Lower leg skin (tissue), 4 donors: Measurements from ENCODE around the gene DISC1. TPM values are rescaled to one million over a fixed set of nuclear protein-coding genes. Genes with fewer than 3 reads are reported as not detected.
"Not testable (repeated sequence)": the region's sequence is repeated elsewhere in the genome, so short reads cannot be mapped to it uniquely, and the experiment has no call there.

Experiments used
- DNase-seq, 2 donors: peaks; one replicate each; pipeline ENCODE4 v3.0.0-alpha.2; 2019; ENCODE audit warnings: low spot score in 2 of 2
- H3K4me3 ChIP-seq: fragments of 200-600 bp; sonication (generic); 2 replicates; pipeline ENCODE4 v1.5.1; 2017; ENCODE audit warnings: mild to moderate bottlenecking, low read depth; ENCODE audit not compliant: poor library complexity, severe bottlenecking
- POLR2A ChIP-seq, 2 donors: fragments of 450-650 bp; IDR thresholded peaks; one replicate each; pipeline ENCODE4 v1.6.1; 2016 to 2017; ENCODE audit warnings: antibody characterized with exemption in 2 of 2, mild to moderate bottlenecking in 1 of 2, moderate library complexity in 1 of 2
- WGBS, 2 donors: methylation state at CpG; one replicate each; pipeline ENCODE4 v1.1.5; 2018; 5-methylcytosine and 5-hydroxymethylcytosine counted together
- intact Hi-C: fragments of 100-400 bp; cut with DNase I; formaldehyde crosslinking; loops from one replicate; pipeline ENCODE4 v1.15.0; 2023; ENCODE audit warnings: low total_unique reads
- total RNA-seq, 4 donors: library from RNA; depleted of rRNA; stranded (reverse); fragments of >200 nt; gene quantifications; one replicate each; pipeline ENCODE4 v1.1.0, GENCODE V29; 2016
- TF ChIP-seq, protein P1 (sequence below), 3 donors: fragments of 450-650 bp; IDR thresholded peaks; one replicate each; pipeline ENCODE4 v1.5.1; 2016; ENCODE audit warnings: antibody characterized with exemption in 3 of 3, mild to moderate bottlenecking in 3 of 3, moderate library complexity in 2 of 3

The DISC1 gene
- total RNA-seq, 4 donors from 2014 or later: 1.6 to 7.4 (median 3.5) TPM

DNA sequence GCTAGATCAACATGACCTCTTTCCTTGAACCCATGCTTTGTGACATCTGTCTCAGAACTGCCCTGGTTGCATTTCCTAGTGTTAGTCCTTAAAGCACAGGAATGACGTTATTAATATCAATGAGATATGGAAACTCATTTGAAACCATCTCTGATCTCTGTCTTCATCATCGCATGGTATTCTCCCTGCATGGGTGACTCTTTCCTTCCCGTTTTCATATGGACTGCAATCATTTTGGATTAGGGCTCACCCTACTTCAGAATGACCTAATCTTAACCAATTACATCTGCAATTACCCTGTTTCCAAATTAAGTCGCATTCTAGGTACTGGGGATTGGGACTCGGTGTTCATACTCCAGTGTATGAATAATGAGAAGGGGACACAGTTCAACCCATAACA lies 41.7 kb upstream of the DISC1 start:
- TF ChIP-seq, protein P1, sequence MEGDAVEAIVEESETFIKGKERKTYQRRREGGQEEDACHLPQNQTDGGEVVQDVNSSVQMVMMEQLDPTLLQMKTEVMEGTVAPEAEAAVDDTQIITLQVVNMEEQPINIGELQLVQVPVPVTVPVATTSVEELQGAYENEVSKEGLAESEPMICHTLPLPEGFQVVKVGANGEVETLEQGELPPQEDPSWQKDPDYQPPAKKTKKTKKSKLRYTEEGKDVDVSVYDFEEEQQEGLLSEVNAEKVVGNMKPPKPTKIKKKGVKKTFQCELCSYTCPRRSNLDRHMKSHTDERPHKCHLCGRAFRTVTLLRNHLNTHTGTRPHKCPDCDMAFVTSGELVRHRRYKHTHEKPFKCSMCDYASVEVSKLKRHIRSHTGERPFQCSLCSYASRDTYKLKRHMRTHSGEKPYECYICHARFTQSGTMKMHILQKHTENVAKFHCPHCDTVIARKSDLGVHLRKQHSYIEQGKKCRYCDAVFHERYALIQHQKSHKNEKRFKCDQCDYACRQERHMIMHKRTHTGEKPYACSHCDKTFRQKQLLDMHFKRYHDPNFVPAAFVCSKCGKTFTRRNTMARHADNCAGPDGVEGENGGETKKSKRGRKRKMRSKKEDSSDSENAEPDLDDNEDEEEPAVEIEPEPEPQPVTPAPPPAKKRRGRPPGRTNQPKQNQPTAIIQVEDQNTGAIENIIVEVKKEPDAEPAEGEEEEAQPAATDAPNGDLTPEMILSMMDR (IDR thresholded peaks at IDR 0.05): no peak
- TF ChIP-seq POLR2A (IDR thresholded peaks at IDR 0.05): no peak
- DNase-seq: no peak

DNA sequence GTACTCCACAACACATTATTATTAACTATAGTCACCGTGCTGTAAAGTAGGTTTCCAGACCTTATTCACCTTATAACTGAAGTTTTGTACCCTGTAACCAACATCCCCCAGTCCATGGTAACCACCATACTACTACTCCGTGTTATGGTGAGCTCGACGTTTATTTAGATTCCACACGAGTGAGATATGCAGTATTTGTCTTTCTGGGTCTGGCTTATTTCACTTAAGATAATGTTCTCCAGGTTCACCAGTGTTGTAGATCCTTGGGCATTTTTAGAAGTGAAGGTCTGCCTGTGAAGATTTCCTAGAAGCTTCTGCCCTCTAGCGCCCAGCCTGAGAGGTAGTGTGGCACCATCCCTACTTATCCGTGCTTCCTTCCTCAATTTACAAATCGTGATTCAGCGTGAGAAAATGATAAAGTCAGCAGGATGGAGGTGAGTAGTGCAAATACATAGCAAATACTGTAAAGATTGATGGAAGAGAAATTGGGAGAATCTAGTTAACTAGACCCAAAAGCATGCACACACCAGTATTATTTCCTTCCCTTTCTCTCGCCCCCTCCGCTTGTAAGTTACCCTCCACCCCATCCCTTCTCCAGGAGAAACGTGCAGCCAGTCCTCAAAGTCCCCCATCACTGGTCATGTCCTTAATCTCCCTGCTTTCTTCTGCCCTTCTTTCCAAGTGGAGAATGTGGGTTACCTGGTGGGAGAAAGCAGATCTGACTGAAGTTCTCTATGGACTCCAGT lies 36.0 kb upstream of the DISC1 start:
- intact Hi-C loops: loop anchor here (5.0 kb wide), 1 partner anchor 233 kb away; no protein-coding TSS in a partner anchor
- H3K4me3 ChIP-seq: no peak overlapping the region
- no peak for TF ChIP-seq POLR2A (IDR thresholded peaks at IDR 0.05)
- TF ChIP-seq, protein P1 (IDR thresholded peaks at IDR 0.05): no peak
- 25 to 27% methylated on average over 12 of the region's 12 CpGs for WGBS, 2 donors
- DNase-seq: no peak

More for the DNA sequence above, 41.7 kb upstream of the DISC1 start:
- intact Hi-C loops: no loop called here
- WGBS, 2 donors: 74 to 78% methylated on average over 5 of the region's 5 CpGs
- no peak overlapping the region for H3K4me3 ChIP-seq

DNA sequence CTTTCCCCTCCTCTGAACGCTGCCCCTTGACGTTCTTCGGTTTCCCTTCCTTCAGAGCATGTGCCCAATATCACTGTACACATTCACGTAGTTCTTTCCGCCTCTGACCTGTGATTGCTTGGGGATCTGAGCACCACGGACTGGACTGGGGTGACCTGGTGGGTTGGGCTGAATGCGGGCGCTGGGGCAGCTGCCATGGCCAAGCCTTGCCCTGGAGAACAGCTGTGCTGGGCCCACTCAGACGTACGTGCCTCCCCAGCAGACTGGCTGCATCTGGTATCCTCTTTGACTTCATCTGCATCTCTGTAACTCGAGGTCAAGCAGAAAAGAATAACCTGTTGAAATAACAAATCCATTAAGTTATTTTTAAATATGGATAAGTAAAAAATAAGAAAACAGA lies 35.1 kb upstream of the DISC1 start:
- intact Hi-C loops: loop anchor here (5.0 kb wide), 1 partner anchor 234 kb away; no protein-coding TSS in a partner anchor
- no peak for DNase-seq
- 72 to 80% methylated on average over 11 of the region's 11 CpGs for WGBS, 2 donors
- TF ChIP-seq POLR2A (IDR thresholded peaks at IDR 0.05): no peak
- TF ChIP-seq, protein P1 (IDR thresholded peaks at IDR 0.05): no peak
- no peak overlapping the region for H3K4me3 ChIP-seq

DNA sequence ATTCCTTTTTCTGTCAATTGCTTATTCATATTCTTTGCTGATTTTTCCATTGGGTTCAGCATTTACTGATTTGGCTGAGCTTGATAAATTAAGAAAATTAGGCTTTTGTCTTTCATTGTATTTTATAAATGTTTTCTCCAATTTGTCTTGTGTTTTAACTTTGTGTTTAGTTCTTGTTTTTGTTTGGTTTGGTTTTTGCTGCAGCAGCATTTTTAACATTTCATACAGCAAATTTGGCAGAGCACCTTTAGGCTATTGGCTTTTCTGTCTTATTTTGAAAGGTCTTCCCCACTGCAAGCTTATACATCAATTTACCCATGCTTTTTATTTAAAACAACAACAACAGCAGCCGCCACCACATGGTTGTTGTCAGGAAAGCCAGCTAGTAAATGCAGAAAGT lies 33.8 kb upstream of the DISC1 start:
- WGBS, 2 donors: 64 to 100% methylated on average over 1 of the region's 1 CpG
- intact Hi-C loops: loop anchor here (5.0 kb wide), 1 partner anchor 236 kb away; no protein-coding TSS in a partner anchor
- TF ChIP-seq POLR2A (IDR thresholded peaks at IDR 0.05): no peak
- TF ChIP-seq, protein P1 (IDR thresholded peaks at IDR 0.05): no peak
- no peak for DNase-seq
- no peak overlapping the region for H3K4me3 ChIP-seq

DNA sequence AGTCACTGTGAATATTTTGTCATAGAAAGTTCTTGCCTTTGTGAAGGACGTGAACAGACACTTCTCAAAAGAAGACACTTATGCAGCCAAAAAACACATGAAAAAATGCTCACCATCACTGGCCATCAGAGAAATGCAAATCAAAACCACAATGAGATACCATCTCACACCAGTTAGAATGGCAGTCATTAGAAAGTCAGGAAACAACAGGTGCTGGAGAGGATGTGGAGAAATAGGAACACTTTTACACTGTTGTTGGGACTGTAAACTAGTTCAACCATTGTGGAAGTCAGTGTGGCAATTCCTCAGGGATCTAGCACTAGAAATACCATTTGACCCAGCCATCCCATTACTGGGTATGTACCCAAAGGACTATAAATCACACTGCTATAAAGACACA lies 33.3 kb upstream of the DISC1 start:
- WGBS, 2 donors: 94 to 100% methylated on average over 1 of the region's 1 CpG
- intact Hi-C loops: loop anchor here (5.0 kb wide), 1 partner anchor 236 kb away; no protein-coding TSS in a partner anchor
- not testable (repeated sequence) for DNase-seq, H3K4me3 ChIP-seq

DNA sequence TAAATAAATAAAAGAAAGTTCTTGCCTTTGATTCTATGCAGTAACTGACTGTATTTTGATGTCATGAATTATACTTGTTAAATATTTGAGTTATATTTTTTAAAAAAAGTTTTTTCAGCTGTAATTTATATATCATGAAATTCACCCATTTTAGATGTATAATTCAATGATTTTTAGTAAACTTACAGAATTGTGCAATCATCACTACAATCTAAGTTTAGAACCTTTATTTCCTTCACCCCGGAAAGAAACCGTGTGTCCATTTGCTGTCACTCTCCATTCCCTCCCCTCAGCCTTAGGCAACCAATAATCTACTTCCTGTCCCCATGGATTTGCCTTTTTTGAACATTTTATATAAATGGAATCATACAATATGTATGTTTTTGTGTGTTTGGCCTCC lies 32.5 kb upstream of the DISC1 start:
- no peak for DNase-seq
- intact Hi-C loops: loop anchor here (5.0 kb wide), 1 partner anchor 237 kb away; no protein-coding TSS in a partner anchor
- no peak overlapping the region for H3K4me3 ChIP-seq
- 58 to 65% methylated on average over 2 of the region's 2 CpGs for WGBS, 2 donors
- TF ChIP-seq, protein P1 (IDR thresholded peaks at IDR 0.05): no peak
- no peak for TF ChIP-seq POLR2A (IDR thresholded peaks at IDR 0.05)
